ENCODE data around the gene TAF4. TPM values are rescaled to one million over a fixed set of nuclear protein-coding genes. Genes with fewer than 3 reads are reported as not detected.

TAF4 gene
- total RNA-seq, 1 experiment from 2014 or later = 94.9 TPM

DNA sequence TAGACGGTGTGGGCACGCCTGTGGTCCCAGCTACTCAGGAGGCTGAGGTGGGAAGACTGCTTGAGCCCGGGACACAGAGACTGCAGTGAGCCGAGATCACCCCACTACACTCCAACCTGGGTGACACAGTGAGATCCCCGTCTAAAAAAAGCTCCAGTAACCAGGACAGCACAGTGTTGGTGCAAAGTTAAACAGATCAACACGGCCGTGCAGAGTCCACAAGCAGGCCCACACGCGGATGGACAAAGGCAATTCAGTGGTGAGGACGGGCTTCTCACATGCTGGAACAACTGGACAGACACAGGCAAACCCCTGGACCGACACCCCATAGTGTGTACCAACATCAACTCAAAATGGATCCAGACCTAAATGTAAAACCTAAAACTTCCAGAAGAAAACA is 41.7 kb downstream of the TAF4 start:
- no peaks in the 10 kb centered on the region for H3K27me3 Mint-ChIP-seq (ENCODE audit: insufficient read depth, unreplicated experiment)
- H3K36me3 Mint-ChIP-seq (ENCODE audit: insufficient read depth, unreplicated experiment) = peaks cover 6% of the 10 kb centered on the region
- intact Hi-C loops (cut with micrococcal nuclease; ENCODE audit: unreplicated experiment) = no loop called here
- POLR2A ChIA-PET = interaction anchor here (0.6 kb wide), 1 partner anchor 118 kb away, joined by 4 read pairs; no protein-coding TSS in a partner anchor
- Histone ChIP-seq H3K36me3 (ENCODE audit: control insufficient read depth, insufficient read depth, low read length) (no peaks in the 10 kb centered on the region; the same call in 1 of the 2 replicates), H3K4me1 (no peaks in the 10 kb centered on the region), H3K4me3 (ENCODE audit: low read depth, low read length) (no peak overlapping the region), H3K27me3 (replicated peaks; ENCODE audit: control insufficient read depth, insufficient read depth, low read length) (no peaks in the 10 kb centered on the region), H3K9me3 (no peaks in the 10 kb centered on the region)
- H3K9me3 Mint-ChIP-seq (ENCODE audit: unreplicated experiment) = no peaks in the 10 kb centered on the region
- TF ChIP-seq, protein P1, sequence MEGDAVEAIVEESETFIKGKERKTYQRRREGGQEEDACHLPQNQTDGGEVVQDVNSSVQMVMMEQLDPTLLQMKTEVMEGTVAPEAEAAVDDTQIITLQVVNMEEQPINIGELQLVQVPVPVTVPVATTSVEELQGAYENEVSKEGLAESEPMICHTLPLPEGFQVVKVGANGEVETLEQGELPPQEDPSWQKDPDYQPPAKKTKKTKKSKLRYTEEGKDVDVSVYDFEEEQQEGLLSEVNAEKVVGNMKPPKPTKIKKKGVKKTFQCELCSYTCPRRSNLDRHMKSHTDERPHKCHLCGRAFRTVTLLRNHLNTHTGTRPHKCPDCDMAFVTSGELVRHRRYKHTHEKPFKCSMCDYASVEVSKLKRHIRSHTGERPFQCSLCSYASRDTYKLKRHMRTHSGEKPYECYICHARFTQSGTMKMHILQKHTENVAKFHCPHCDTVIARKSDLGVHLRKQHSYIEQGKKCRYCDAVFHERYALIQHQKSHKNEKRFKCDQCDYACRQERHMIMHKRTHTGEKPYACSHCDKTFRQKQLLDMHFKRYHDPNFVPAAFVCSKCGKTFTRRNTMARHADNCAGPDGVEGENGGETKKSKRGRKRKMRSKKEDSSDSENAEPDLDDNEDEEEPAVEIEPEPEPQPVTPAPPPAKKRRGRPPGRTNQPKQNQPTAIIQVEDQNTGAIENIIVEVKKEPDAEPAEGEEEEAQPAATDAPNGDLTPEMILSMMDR (IDR thresholded peaks at IDR 0.05; ENCODE audit: insufficient read depth in 1 of 2, low read depth in 1 of 2, low read length in 1 of 2, severe bottlenecking in 1 of 2, unreplicated experiment in 1 of 2) = no peak
- H3K4me3 Mint-ChIP-seq (ENCODE audit: unreplicated experiment) = no peak overlapping the region
- CTCF ChIA-PET = no interaction called here
- no TSS peak for BruUV-seq (replicated peaks)
- no peak overlapping the region for H3K27ac Mint-ChIP-seq (ENCODE audit: unreplicated experiment)
- H3K4me1 Mint-ChIP-seq (ENCODE audit: low read depth, unreplicated experiment) = peaks cover 16% of the 10 kb centered on the region
- no peak for DNase-seq

DNA sequence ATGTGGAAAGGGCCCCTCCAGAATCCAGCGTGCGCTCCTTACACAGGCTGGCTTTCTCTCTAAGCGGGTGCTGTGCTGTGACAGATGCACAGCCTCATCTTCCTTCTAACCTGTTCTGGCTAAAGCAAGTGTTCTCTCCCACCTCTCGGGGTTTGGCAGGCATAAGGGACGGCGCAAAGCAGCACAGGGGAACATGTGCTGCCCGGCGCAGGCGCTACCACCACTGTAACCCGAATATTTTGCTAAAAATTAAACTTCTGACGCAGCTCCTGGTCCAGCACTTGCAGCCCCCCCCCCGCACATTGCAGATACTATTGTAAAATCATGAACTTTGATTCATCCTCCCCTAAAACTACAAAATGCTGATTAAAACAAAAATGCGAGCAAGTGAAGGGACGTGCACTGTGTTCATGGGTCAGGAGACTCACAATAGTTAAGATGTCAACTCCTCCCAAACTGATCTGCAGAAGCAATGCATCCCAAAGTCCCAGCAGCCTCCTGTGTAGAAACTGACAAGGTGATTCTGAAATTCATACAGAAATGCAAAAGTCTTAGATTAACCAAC is 43.0 kb downstream of the TAF4 start:
- Histone ChIP-seq H3K27me3 (replicated peaks; ENCODE audit: control insufficient read depth, insufficient read depth, low read length) (no peaks in the 10 kb centered on the region), H3K4me3 (ENCODE audit: low read depth, low read length) (no peak overlapping the region), H3K4me1 (no peaks in the 10 kb centered on the region), H3K9me3 (no peaks in the 10 kb centered on the region), H3K36me3 (ENCODE audit: control insufficient read depth, insufficient read depth, low read length) (no peaks in the 10 kb centered on the region; the same call in 1 of the 2 replicates)
- H3K4me3 Mint-ChIP-seq (ENCODE audit: unreplicated experiment) = no peak overlapping the region
- H3K9me3 Mint-ChIP-seq (ENCODE audit: unreplicated experiment) = no peaks in the 10 kb centered on the region
- H3K27ac Mint-ChIP-seq (ENCODE audit: unreplicated experiment) = no peak overlapping the region
- peaks cover 6% of the 10 kb centered on the region for H3K36me3 Mint-ChIP-seq (ENCODE audit: insufficient read depth, unreplicated experiment)
- DNase-seq = no peak
- peaks cover 16% of the 10 kb centered on the region for H3K4me1 Mint-ChIP-seq (ENCODE audit: low read depth, unreplicated experiment)
- ChIA-PET POLR2A (no interaction called here), CTCF (no interaction called here)
- TF ChIP-seq, protein P1 (IDR thresholded peaks at IDR 0.05; ENCODE audit: insufficient read depth in 1 of 2, low read depth in 1 of 2, low read length in 1 of 2, severe bottlenecking in 1 of 2, unreplicated experiment in 1 of 2) = no peak
- BruUV-seq (replicated peaks) = no TSS peak
- no peaks in the 10 kb centered on the region for H3K27me3 Mint-ChIP-seq (ENCODE audit: insufficient read depth, unreplicated experiment)
- intact Hi-C loops (cut with micrococcal nuclease; ENCODE audit: unreplicated experiment) = no loop called here

DNA sequence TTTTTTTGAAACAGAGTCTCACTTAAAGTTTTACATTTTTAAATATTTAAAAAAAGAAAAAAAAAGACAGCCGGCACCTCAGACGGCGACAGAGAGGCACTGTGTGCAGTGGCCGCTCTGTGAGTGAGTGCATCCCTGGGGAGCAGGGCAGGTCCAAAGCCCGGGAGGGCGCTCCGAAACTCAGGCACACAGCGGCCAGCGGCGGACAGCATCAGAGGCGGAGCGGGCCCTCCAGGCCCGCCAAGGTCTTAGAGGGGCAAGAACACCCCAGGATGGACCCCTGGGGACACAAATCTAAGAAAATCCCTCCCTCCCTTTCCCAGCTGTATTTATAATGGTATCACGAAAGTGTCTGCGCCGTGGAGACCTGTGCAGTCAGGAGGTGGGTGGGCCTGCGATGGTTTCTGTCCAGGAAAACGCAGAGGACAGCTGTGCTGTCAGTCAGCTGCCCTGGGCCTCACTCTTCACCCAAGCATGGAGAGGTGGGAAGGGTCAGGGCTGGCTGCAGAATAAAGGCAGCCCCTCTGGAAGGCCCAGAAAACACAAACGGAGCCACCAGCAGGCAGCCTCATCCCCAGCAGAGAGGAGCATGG is 43.8 kb downstream of the TAF4 start:
- intact Hi-C loops (cut with micrococcal nuclease; ENCODE audit: unreplicated experiment) = no loop called here
- Histone ChIP-seq H3K4me3 (ENCODE audit: low read depth, low read length) (no peak overlapping the region), H3K4me1 (no peaks in the 10 kb centered on the region), H3K9me3 (no peaks in the 10 kb centered on the region), H3K27me3 (replicated peaks; ENCODE audit: control insufficient read depth, insufficient read depth, low read length) (no peaks in the 10 kb centered on the region), H3K36me3 (ENCODE audit: control insufficient read depth, insufficient read depth, low read length) (no peaks in the 10 kb centered on the region; the same call in 1 of the 2 replicates)
- POLR2A ChIA-PET = no interaction called here
- no peaks in the 10 kb centered on the region for H3K27me3 Mint-ChIP-seq (ENCODE audit: insufficient read depth, unreplicated experiment)
- H3K4me3 Mint-ChIP-seq (ENCODE audit: unreplicated experiment) = no peak overlapping the region
- no peak overlapping the region for H3K27ac Mint-ChIP-seq (ENCODE audit: unreplicated experiment)
- no TSS peak for BruUV-seq (replicated peaks)
- H3K9me3 Mint-ChIP-seq (ENCODE audit: unreplicated experiment) = no peaks in the 10 kb centered on the region
- no peak for DNase-seq
- peaks cover 16% of the 10 kb centered on the region for H3K4me1 Mint-ChIP-seq (ENCODE audit: low read depth, unreplicated experiment)
- peaks cover 6% of the 10 kb centered on the region for H3K36me3 Mint-ChIP-seq (ENCODE audit: insufficient read depth, unreplicated experiment)
- TF ChIP-seq, protein P1 (IDR thresholded peaks at IDR 0.05; ENCODE audit: insufficient read depth in 1 of 2, low read depth in 1 of 2, low read length in 1 of 2, severe bottlenecking in 1 of 2, unreplicated experiment in 1 of 2) = no peak
- CTCF ChIA-PET = no interaction called here
